Stimulated activated CD8-positive, alpha-beta memory T cell treated with anti-CD3 and anti-CD28 coated beads, Interleukin-7, amount 100 ng/mL, for 4 hours (primary cell): ENCODE data around the gene CAMK2D.

Source experiments
- DNase-seq, 2 donors: peaks; one replicate each; pipeline ENCODE4 v3.0.0-alpha.2; 2020; ENCODE audit warnings: low read depth in 2 of 2

The CAMK2D gene

DNA sequence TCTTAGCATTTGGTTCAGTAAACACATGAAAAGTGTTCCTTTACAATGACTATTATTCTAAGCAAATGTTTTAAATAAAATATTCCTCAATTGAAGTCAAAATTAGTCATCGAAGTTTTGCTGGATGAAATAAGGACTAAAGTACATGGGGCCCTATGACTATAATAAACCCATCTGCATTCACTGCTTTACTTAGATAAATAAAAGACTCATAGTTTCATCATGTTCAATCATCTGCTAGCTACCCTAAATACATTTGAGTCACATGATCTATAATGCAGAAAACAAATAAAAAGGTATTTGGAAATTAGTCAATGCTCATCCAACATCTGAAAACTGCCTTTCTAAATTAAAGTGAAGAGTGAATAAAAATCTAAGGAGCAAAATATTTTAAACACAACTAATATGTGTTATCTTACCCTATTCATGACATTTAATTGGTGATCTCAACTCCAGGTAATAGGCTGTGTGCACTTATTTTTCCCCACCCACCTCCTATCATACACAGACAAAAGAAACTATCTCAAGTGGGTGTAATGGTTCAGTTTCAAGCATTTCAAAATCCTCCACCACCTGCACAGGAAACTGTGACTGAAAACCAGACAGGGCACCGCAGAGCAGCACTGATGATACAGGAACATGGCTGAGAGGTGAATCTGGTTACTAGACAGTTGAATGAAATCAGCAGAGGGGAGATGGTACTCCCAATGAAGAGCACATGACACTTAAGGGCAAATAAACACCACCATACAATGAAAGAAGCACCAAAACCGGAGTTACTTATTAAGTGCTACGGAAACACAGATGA, 78.6 kb downstream of the CAMK2D start:
- DNase-seq = peak; percentile 60 to 76

DNA sequence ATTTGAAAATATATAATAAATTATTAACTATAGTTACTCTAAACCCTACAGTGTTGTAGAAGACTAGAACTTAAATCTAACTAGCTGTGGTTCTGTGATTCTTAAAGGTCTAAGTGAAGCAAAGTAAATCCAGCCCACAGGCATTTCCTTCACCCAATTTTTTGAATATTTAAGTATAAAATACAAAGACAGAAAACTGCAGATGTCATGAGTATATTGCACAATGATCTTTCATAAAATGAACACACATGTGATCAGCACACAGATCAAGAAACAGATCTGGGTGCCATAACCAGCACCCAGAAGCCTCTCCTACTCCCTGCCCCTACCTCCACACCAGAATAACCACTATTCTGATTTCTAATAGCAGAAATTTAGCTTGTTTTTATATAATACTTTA, 82.9 kb downstream of the CAMK2D start:
- DNase-seq = no peak

DNA sequence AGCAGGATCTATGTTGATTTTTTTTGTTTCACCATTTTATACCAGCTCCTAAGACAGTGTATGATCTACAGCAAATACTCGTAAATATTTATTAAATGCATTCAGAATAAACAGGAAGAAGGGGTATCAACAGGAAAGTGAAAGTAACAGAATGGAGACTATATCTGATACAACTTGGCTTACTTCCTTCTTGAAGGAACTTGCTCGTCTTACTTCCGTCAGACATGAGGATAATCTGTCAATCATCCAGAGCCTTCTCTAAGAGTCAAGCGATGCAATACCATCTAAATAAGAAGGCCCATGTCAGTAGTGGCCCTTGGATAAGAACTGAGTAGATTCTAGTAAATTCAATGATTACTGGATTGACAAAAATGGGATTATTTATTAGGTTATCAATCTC, 84.2 kb downstream of the CAMK2D start:
- no peak for DNase-seq

DNA sequence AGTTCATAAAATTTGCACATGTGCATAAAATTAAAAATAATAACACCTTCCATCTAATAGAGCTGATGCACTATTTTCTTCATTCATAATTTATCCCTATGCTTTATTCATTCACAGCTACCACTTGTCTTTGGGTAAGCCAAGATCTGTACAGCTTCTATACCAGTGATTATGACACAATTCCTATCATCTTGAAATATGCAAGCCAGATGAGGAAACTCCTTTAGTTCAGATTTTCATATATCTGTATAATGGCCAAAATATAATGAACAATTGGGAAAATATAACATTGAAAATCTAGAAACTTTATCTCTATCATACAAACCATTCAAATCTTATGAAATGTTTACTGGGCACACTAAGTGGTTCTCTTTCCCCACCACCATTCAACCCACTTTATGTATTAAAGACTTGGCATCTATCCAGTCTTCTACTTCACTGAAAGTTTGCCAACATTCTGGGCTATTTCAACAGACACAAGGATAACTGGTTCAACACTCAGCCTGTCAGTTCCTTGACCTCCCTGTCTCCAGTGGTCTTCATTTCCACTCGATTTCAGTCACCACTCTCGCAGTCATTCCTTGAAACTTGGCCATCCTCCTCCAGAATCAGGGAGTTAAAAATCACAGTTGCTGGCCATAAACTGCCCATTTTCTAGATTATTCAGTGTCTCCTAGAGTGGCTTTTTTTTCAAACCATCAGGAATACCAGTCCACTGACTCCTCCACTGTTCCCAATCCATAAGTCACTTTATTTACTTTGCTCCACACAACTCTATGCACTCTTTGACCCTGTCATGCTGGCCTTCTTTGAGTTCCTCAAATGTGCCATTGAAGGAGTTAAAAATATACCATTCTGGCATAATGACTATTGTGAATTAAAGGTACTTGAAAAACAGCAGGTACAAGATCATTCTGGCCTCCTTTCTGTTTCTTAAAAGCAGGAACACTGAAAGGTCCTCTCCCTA, 85.5 kb downstream of the CAMK2D start:
- no peak for DNase-seq

DNA sequence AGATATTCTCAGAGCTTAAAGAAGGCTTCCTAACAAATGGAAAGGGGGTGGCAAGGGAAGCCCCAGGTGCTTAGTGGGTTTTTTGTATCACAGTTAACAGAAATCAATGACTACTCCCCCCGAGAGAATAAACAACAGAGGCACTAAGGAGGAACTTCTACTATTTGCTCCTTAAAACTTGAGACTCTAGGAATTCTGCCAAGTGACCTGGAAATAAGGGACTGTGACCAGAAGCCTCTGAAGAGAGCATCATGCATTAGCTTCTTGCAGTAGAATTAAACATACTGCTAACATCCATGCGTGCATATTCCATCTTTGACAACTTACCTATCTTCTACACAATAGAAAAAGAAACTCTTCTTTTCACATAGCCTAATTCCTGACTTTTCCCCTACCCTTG, 86.8 kb downstream of the CAMK2D start:
- no peak for DNase-seq

DNA sequence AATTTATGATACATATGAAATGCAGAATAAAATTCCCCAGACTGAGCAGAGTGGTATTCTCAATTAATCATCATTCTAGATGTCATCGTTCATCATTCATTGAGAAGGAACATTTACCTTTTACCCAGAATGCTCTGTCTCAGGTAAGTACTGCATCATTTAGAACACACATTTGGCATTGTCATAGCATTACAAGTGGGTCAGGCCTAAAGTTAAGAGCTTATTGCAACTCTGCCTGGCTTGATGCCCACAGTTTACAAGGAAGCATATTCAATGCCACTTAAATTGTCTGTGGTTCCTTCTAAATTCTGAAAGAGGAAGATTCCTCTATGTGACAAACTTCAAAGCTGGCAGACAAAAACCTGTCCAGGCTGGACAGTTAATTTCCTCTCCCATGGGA, 87.3 kb downstream of the CAMK2D start:
- no peak for DNase-seq

DNA sequence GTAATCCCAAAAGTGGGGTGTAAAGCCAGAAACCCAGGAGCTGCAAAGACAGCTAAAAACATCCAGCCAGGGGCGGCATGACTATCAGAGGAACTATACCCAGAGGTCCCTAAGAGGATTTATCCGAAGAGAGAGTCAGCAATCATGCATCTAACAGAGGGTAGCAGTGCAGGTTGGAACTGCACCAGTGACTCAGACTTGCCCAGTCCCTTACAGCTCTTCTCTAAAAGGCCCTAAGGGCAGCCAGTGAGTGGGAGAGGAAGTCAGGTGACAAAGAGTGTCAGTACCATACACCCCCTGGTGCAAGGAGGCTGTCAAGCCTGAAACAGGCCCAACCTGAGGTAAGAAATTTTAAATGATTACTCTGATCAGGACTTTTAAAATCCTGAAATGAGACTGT, 88.1 kb downstream of the CAMK2D start:
- peak; percentile 33 for DNase-seq

DNA sequence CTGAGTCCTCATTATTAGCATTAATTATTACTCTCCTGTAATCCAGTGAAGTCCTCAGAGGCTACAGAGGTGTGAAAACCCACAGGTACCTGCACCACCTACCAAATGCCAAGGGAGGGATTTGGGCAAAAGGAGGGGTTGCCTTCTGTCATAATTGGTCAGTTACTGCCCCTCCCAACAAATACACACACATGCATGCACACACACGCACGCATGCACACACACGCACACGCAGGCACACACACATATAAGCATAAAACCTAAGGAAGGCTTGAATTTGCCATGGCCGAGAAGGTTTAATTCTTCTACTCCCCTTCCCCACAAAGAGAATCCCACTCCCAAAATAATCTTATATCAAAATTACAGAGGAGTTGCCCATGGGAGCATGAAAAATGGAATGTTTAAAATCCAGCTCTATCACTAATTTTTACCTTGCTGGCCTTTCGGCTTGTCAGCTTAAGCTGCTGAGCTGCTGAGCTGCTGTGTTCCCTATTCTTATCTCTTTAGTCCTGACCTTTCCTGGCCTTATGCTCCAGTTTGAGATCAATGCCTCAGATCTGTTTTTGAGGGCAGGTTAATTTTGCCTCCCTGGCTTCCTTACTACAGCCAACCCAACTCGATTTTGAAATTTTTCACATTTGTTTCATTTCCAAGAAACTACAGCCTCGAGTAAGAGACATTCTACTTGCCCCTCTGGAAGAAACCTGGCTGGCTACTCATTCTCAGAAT, 95.0 kb downstream of the CAMK2D start:
- no peak for DNase-seq

DNA sequence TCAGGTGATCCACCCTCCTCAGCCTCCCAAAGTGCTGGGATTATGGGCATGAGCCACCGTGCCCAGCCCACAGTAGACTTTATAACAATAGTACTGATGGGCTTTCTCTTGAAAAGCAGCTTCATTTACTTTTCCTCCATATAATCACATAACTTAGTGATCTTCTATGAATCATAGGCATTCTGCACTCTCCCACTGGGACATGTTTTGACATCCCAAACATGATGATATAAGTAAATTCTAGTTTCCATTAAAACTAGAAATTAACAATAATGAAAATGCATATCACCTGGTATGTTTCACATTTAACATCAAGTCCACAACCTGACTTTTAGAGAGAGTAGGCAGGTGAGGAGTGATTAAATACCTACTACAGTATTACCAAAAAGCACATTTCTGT, 96.5 kb downstream of the CAMK2D start:
- no peak for DNase-seq

DNA sequence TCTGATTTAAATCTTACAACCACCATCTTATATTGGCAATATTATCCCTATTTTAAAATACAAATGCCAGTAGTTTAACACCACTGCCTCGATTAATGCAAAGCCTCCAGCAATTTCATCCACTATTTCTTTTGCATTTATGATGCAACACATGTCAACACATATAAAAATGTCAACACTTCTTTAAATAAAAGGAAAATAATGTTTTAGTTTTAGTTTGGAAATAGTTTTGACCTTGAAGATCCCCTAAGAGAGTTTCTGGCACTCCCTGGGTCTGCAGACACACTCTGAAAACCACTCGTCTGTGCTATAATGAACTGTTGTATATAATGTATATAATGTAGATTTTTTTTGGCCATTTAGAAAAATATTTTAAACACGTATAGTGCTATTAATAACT, 99.0 kb downstream of the CAMK2D start:
- no peak for DNase-seq

DNA sequence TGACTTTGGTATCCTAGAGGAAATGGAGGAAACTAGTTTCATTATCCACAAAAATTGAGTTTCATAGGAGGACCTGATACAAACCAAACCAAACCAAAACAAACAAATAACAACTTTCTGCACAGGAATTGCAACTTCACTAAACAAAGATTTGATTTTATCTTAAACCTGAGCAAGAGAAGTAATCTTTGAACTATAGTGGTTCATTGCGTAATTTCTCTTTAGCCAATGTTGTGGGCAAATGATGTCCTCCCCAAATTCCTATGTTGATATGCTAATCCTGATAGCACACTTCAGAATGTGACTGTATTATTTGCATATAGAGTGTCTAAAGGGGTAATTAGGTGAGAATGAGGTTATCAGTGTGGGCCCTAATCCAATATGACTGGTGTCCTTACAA, 102.4 kb downstream of the CAMK2D start:
- DNase-seq = no peak

DNA sequence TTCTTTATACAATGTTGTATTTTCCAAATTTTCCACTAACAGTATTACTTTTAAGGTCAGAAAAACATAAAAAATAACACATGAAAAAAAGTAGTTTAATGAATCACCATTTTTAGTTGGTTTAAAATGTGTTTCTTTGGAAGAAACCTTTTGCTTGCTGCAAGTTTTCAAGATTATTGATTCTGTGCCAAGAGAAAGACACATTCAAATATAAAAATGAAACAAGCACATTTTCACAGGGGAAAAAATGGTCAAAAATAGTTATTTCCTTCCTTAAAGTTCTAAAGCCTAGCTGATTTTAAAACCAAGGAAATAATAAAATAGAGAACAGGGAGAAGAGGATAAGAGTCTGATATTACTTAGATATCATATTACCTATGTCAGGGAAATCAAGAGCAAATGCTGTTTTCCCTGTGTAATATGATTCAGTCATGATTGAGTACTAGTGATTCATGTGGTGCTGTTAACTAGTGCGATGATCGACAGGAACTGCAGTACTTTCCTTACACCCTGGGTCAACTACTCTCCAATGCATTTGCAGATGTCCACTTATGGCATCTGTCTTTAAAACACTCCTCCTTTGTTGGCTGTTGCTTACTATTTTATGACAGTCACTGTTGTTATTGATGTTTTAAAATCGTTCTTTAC, 103.8 kb downstream of the CAMK2D start:
- no peak for DNase-seq

DNA sequence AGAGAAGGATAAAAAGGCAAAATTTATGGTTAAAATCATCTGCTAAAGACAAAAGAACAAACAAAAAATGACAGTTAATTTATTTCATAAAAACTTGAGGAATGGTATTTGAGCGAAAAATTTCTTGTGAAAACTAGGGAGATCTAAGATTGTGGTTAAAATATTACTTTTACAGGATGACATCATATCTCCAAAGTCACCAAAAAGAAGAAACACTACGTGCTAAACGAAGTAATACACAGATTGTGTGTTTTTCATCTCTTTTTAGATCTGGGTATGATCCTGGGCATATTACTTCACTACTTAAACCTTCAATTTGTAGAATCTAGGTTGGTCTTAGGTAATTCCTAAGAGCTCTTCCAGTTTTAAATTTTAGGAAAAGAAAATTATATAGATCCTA, 107.7 kb downstream of the CAMK2D start:
- no peak for DNase-seq

DNA sequence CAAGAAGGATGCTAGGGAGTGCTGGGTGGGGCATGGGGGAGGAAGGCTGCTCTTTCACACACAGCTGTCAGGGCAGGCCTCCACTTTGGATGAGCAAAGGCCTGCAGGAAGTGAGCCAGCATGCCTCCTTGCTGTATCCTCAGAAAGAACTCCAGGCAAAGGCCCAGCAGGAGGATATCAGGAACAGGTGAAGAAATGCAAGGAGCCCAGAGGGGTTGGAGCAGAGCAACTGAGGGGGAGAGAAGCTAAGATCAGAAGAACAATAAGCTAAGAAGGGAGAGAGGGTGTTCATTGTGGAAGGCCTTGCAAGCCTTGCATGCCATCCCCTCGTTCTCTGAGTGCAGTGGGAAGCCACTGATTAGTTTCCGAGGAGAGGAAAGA, 115.1 kb downstream of the CAMK2D start:
- DNase-seq = no peak

DNA sequence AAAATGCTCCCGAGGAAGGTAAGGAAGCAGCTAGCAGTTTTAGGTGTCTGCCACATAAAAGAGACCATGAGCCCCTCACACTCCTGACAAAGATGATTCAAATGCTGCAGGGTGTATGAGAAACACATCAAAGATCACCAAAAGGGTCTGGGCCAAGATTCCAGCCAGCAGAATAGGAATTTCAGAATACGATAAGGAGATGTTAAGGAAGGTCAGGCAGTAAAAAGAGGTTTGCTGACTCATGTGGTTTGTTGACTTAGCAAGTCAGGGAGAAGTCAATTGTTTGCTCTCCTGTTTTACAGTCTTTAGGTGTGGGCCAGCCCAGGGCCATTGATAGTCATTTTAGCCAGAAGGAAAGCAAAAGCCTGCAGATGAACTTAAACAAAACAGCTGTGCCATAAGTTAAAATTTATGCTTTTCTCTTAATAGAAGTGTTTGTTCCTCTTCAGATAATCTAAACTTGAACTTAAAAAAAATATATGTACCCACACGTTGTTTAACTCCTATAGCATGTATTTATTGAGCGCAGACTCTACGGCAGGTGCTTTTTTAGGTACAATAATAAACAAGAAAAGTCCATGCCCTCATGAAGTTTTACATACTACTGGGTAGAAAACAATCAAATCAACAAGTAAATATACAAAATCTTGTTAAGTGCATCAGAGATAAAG, 115.6 kb downstream of the CAMK2D start:
- DNase-seq = no peak

DNA sequence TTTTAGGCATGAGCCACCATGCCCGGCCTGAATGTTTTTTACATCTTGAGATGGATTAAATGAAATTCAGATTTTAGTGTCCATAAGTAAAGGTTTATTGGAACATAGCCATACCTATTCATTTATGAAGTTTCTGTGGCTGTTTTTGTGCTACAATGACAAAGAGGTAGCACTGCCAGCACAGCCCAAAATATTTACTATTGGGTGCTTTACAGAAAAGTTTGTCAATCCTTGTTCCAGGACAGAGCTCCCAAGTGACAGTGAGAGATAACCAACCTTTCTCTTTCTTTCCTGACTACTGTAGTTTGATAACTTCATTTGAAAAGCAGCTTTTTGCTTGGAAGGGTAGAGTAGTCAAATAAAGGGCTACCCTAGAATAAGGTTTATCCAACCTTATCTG, 116.2 kb downstream of the CAMK2D start:
- no peak for DNase-seq

DNA sequence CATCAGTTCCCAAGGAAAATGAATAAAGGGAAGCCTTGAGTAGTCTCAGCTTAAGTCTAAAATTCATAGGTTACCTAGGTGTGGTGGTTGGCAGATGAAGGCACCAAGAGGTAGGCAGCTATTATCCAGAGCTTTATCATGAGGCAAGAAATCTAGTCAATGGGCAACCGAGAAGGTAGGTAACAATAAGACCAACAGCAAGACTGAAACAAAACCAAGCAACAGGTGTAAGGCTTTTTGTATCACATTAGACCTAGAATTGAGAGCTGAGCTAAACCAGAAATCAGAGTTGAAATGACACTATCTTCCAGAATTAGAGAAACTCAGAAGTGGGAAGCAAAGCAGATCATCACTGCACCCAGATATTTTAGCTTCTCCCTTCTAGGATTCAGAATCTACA, 117.1 kb downstream of the CAMK2D start:
- no peak for DNase-seq

DNA sequence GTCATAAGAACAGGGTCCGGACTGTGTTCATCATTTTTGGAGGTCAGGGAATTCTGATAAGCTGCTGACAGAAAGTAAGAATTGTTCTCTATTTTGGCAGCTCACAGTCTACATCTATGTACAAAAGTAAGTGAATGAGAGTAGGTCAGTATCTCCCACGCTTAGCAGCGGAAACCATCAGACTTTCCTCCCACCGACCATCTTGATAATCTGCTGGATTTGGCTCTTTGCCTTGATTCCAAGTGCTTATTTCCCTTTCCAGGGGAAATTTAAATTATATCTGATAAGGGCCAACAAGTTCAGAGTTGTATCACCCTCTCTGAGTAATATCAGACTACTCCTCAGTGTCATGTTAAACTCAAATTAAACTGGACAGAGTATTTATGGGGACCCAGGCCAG, 118.0 kb downstream of the CAMK2D start:
- DNase-seq = no peak

DNA sequence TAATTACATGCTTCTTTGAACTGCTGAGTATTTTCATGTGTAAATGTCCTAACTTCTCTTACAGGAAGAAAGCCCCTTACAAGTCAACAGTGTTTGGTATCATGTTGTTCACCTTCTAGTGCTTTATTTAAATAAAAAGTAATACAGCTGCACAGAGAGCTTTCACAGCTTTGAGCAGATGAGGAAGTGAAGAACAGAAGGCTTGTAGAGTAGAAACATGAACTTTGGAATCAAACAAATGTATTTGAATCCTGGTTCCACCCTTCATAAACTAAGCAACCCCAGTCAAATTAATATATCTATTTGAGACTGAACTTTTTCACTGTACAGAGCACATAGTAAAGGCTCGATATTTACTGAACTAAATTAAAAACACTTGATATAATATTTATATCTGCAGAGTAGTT, 120.5 kb downstream of the CAMK2D start:
- DNase-seq = no peak

DNA sequence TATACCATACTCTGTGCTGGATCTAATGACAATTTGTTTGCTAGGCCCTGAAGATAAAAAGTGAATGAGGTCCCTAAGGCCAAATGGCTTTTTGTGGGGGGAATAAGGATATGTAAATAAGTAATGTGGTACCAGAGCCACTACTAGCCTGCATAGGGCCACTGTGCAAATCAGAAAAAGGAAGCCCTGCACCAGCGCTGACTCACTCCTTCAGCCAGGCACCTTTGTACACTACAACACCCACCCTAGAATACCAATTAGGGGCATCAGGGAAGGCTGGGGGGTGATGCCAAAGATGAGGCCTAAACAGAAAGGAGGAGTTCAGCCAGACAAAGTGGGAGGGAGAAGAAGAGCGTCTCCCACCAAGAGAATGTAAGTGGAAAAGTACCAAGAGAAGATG, 122.2 kb downstream of the CAMK2D start:
- no peak for DNase-seq

DNA sequence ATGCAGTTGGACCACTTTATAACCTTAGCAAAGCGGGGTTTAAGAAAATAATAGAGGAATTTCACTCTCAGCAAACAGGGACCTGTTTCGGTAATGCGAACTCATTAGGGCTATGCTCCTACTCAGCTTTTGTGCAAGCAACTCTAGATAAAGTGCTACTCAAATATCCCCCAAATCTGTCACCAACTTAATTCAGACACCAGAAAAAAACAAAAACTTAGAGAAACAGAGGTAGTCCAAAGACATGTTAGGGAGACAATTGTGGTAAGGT, 123.0 kb downstream of the CAMK2D start:
- DNase-seq = no peak
